ENCODE measurements around the gene CNTN4.

DNA sequence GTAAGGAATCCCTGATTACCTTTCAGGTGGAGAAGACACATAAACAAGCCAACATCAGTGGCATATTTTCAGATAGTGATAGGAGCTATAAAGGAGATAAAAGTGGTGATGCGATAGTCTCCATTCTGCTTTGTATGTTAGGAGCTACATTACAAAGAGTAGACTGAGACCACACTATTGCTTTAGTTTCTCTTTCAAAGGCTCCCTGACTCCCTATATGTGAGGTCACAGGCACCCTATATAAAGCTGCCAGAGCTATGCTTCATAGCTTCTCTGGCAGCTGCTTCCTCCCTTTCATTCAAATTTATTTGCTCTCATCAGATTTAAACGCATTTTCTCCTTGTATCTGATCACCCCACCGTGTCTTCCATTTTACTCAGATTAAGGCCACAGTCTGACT is 544.9 kb downstream of the CNTN4 start:
- no peak for TF ChIP-seq CTCF (IDR thresholded peaks at IDR 0.05)
- TF ChIP-seq POLR2A (IDR thresholded peaks at IDR 0.05), result no peak

All from right lobe of liver (tissue), 4 donors.